Stromal cell of bone marrow (primary cell): Measurements from ENCODE around the gene CHN2.

Experiments used
- DNase-seq: peaks from one replicate; pipeline ENCODE4 v3.0.0-alpha.2; 2012; ENCODE audit warnings: low read depth

CHN2 gene

GRCh38 chr7:29335188-29336083 lies 140.9 kb downstream of the CHN2 start:
- DNase-seq: no peak

GRCh38 chr7:29337546-29338116 lies 143.1 kb downstream of the CHN2 start:
- DNase-seq: no peak

GRCh38 chr7:29340696-29341095 lies 146.1 kb downstream of the CHN2 start:
- no peak for DNase-seq

GRCh38 chr7:29341156-29341555 lies 146.6 kb downstream of the CHN2 start:
- DNase-seq: no peak

- DNase-seq: no peak
Observed at GRCh38 chr7:29342761-29343160, 148.2 kb downstream of the CHN2 start.

- DNase-seq: no peak
Observed at GRCh38 chr7:29343399-29343798, 148.8 kb downstream of the CHN2 start.

- no peak for DNase-seq
Observed at GRCh38 chr7:29344334-29344978, 149.9 kb downstream of the CHN2 start.

GRCh38 chr7:29345590-29345989 lies 151.0 kb downstream of the CHN2 start:
- no peak for DNase-seq

GRCh38 chr7:29346231-29346978 lies 151.8 kb downstream of the CHN2 start:
- no peak for DNase-seq

GRCh38 chr7:29349362-29349761 lies 154.8 kb downstream of the CHN2 start:
- no peak for DNase-seq

GRCh38 chr7:29350351-29350750 lies 155.8 kb downstream of the CHN2 start:
- no peak for DNase-seq

- no peak for DNase-seq
Observed at GRCh38 chr7:29352041-29352440, 157.5 kb downstream of the CHN2 start.

GRCh38 chr7:29353810-29354209 lies 159.2 kb downstream of the CHN2 start:
- no peak for DNase-seq

- no peak for DNase-seq
Observed at GRCh38 chr7:29354340-29354739, 159.8 kb downstream of the CHN2 start.

GRCh38 chr7:29355388-29355787 lies 160.8 kb downstream of the CHN2 start:
- DNase-seq: no peak

GRCh38 chr7:29356631-29357030 lies 162.1 kb downstream of the CHN2 start:
- DNase-seq: no peak

- no peak for DNase-seq
Observed at GRCh38 chr7:29359482-29360093, 165.0 kb downstream of the CHN2 start.

GRCh38 chr7:29360633-29361625 lies 166.4 kb downstream of the CHN2 start:
- no peak for DNase-seq

- no peak for DNase-seq
Observed at GRCh38 chr7:29362380-29362779, 167.8 kb downstream of the CHN2 start.

- no peak for DNase-seq
Observed at GRCh38 chr7:29363636-29364425, 169.3 kb downstream of the CHN2 start.
